ENCODE data around the gene SERTAD2.

SERTAD2 gene

DNA sequence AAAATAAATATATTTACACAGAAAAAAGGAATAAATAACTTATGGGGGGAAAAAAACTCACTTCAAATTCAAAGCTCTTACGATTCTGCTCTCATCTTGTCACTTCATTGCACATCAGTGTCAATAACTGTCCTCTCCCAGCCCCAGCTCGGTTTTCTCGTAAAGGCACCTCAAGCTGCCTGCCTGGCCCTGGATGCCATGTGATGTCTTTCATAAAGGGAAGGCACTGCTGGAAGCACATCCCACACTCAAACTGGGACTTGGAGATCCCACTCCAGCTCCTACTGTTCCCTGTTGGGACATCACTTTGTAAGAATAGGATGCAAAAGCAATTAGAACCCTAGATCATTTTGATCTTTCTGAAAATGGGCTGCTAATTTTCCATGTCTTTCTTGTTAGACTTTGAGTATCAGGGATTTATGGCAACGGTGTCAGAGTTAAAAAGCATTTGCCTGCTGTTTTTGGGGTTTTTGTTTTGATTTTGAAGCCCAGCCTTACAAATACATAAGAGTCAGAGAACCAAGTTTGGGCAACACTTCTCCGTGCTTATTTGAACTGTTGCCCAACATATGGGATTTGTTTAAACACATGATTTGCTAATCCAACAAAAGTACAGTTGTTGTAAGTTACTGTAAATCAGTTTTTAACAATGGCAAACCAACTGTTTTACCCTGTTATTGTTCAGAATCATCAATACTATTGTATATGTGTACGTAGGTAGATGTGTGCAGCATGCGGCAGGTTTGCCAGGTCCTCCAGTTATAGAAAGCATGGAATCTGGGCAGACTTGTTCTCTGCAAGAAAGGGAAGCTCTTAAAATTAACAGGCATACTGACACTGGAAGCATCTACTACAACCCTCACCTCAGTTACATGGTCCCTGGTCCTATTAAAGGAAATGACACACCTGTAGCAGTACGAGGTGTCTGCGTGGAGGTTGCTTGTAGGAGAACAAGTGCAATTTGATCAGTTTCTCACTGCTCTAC is 20.6 kb downstream of the SERTAD2 start:
- peaks cover 48% of the 10 kb centered on the region for H4K20me1 ChIP-seq (ENCODE audit: insufficient read depth, low read length)
- TF ChIP-seq, protein P1, sequence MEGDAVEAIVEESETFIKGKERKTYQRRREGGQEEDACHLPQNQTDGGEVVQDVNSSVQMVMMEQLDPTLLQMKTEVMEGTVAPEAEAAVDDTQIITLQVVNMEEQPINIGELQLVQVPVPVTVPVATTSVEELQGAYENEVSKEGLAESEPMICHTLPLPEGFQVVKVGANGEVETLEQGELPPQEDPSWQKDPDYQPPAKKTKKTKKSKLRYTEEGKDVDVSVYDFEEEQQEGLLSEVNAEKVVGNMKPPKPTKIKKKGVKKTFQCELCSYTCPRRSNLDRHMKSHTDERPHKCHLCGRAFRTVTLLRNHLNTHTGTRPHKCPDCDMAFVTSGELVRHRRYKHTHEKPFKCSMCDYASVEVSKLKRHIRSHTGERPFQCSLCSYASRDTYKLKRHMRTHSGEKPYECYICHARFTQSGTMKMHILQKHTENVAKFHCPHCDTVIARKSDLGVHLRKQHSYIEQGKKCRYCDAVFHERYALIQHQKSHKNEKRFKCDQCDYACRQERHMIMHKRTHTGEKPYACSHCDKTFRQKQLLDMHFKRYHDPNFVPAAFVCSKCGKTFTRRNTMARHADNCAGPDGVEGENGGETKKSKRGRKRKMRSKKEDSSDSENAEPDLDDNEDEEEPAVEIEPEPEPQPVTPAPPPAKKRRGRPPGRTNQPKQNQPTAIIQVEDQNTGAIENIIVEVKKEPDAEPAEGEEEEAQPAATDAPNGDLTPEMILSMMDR (IDR thresholded peaks at IDR 0.05; ENCODE audit: low read depth, low read length) = no peak
- no peak for TF ChIP-seq EZH2phosphoT487 (IDR thresholded peaks at IDR 0.05; ENCODE audit: low read depth)
- H3K36me3 ChIP-seq (replicated peaks; ENCODE audit: low read depth, low read length) = peaks cover 32% of the 10 kb centered on the region
- no peaks in the 10 kb centered on the region for H3K9me3 ChIP-seq (ENCODE audit: insufficient read depth, low read length)
- H3K27ac ChIP-seq (ENCODE audit: low read length) = no peak overlapping the region
- no peak overlapping the region for H3K4me2 ChIP-seq (ENCODE audit: low read length)
- peaks cover 11% of the 10 kb centered on the region; the same call in 1 of the 2 replicates for H3K4me1 ChIP-seq (ENCODE audit: low read length)
- peaks cover 14% of the 10 kb centered on the region for H3K79me2 ChIP-seq (ENCODE audit: low read length)
- no peaks in the 10 kb centered on the region for H3K27me3 ChIP-seq (ENCODE audit: low read depth, low read length)
- no peak overlapping the region for H3K9ac ChIP-seq (ENCODE audit: low read length)
- no peak overlapping the region for H2AFZ ChIP-seq (ENCODE audit: low read depth, low read length)
- no peak overlapping the region for H3K4me3 ChIP-seq (ENCODE audit: low read length)

DNA sequence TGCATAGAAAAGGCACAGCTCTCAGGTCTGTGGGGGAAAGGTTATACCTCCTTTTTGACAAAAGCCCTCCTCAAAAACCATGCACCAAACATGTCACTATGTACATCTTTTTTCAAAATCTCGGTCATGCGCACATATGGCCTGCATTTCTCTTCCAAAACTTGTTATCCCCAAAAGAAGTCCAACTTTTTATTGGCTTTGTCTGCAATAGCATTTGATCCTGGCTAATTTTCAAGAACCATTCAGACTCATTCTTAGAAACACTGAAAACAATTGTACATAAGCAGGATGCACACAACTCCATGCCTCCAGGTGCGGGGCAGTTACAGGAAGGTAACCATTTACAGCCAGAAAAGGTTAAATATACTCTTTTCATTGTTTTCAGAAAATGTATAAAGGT is 21.9 kb downstream of the SERTAD2 start:
- H3K27ac ChIP-seq (ENCODE audit: low read length) = no peak overlapping the region
- TF ChIP-seq, protein P1 (IDR thresholded peaks at IDR 0.05; ENCODE audit: low read depth, low read length) = no peak
- no peak for TF ChIP-seq EZH2phosphoT487 (IDR thresholded peaks at IDR 0.05; ENCODE audit: low read depth)
- H3K79me2 ChIP-seq (ENCODE audit: low read length) = 0 out of 2 replicates have a peak, but pooled peaks cover 3% of the 10 kb centered on the region
- H3K4me1 ChIP-seq (ENCODE audit: low read length) = no peaks in the 10 kb centered on the region
- H3K27me3 ChIP-seq (ENCODE audit: low read depth, low read length) = no peaks in the 10 kb centered on the region
- no peak overlapping the region for H3K9ac ChIP-seq (ENCODE audit: low read length)
- H2AFZ ChIP-seq (ENCODE audit: low read depth, low read length) = no peak overlapping the region
- no peak overlapping the region for H3K4me3 ChIP-seq (ENCODE audit: low read length)
- no peaks in the 10 kb centered on the region for H3K9me3 ChIP-seq (ENCODE audit: insufficient read depth, low read length)
- H4K20me1 ChIP-seq (ENCODE audit: insufficient read depth, low read length) = peaks cover 35% of the 10 kb centered on the region
- peaks cover 32% of the 10 kb centered on the region for H3K36me3 ChIP-seq (replicated peaks; ENCODE audit: low read depth, low read length)
- H3K4me2 ChIP-seq (ENCODE audit: low read length) = no peak overlapping the region

DNA sequence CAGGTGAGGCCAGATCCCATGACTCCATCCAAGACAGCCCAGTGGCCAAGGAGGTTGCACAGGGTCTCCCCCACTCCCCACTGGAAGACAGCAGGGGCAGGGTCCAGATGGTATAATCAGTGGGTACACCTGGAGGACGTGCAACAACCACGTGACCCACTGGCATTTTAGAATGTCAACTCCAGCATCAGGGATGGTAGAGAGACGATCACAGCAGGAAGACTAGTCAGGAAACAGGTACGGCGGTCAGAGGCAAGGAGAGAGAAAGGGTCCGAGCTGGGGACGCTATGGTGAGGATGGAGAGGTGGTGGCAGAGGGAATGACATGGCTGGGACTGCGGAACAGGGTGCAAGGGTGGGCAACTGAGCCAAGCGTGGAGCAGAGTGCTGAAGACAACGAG is 23.0 kb downstream of the SERTAD2 start:
- Histone ChIP-seq H3K79me2 (ENCODE audit: low read length) (no peaks in the 10 kb centered on the region), H3K9me3 (ENCODE audit: insufficient read depth, low read length) (no peaks in the 10 kb centered on the region), H3K9ac (ENCODE audit: low read length) (no peak overlapping the region), H4K20me1 (ENCODE audit: insufficient read depth, low read length) (peaks cover 25% of the 10 kb centered on the region; the same call in 1 of the 2 replicates), H3K27me3 (ENCODE audit: low read depth, low read length) (no peaks in the 10 kb centered on the region), H3K4me2 (ENCODE audit: low read length) (no peak overlapping the region), H3K27ac (ENCODE audit: low read length) (no peak overlapping the region), H3K36me3 (replicated peaks; ENCODE audit: low read depth, low read length) (peaks cover 27% of the 10 kb centered on the region), H3K4me3 (ENCODE audit: low read length) (no peak overlapping the region), H3K4me1 (ENCODE audit: low read length) (peaks cover 4% of the 10 kb centered on the region; the same call in 1 of the 2 replicates), H2AFZ (ENCODE audit: low read depth, low read length) (no peak overlapping the region)
- TF ChIP-seq, protein P1 (IDR thresholded peaks at IDR 0.05; ENCODE audit: low read depth, low read length) = no peak
- TF ChIP-seq EZH2phosphoT487 (IDR thresholded peaks at IDR 0.05; ENCODE audit: low read depth) = no peak

DNA sequence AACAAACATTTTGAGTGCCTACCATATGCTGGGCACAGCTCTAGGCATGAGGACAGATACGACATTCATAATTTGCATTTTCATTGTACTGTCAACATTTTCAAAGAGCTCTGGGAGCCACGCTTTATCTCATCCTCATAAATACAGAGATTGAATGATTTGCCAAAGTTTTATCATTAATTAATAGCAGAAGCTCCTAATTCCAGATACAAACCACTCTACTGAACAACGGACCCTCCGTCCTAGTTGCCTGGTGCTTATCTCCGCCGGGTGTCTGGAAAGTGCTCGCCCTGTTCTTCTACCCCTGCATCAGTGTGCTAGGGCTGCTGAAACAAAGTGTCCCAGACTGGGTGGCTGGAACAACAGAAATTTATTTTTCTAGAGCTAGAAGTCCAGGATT is 23.8 kb downstream of the SERTAD2 start:
- Histone ChIP-seq H4K20me1 (ENCODE audit: insufficient read depth, low read length) (peaks cover 18% of the 10 kb centered on the region; the same call in 1 of the 2 replicates), H3K27me3 (ENCODE audit: low read depth, low read length) (no peaks in the 10 kb centered on the region), H2AFZ (ENCODE audit: low read depth, low read length) (no peak overlapping the region), H3K4me1 (ENCODE audit: low read length) (peaks cover 4% of the 10 kb centered on the region; the same call in 1 of the 2 replicates), H3K36me3 (replicated peaks; ENCODE audit: low read depth, low read length) (peaks cover 20% of the 10 kb centered on the region), H3K9me3 (ENCODE audit: insufficient read depth, low read length) (no peaks in the 10 kb centered on the region), H3K9ac (ENCODE audit: low read length) (no peak overlapping the region), H3K4me2 (ENCODE audit: low read length) (no peak overlapping the region), H3K4me3 (ENCODE audit: low read length) (no peak overlapping the region), H3K79me2 (ENCODE audit: low read length) (no peaks in the 10 kb centered on the region), H3K27ac (ENCODE audit: low read length) (no peak overlapping the region)
- TF ChIP-seq EZH2phosphoT487 (IDR thresholded peaks at IDR 0.05; ENCODE audit: low read depth) = no peak
- TF ChIP-seq, protein P1 (IDR thresholded peaks at IDR 0.05; ENCODE audit: low read depth, low read length) = no peak

All from OCI-LY3 (cell line).